GM12878 (cell line): ENCODE data around the gene DNAJC2. TPM values are rescaled to one million over a fixed set of nuclear protein-coding genes. Genes with fewer than 3 reads are reported as not detected.
A peak's percentile ranks its signal among the peaks of the same experiment; 100 is the strongest.

Experiments used
- EGR1 ChIP-seq, 2 experiments: IDR thresholded peaks; 1 replicate in 1 of 2; 2 replicates in 1 of 2; pipeline ENCODE4 v1.6.1; 2011 to 2012; ENCODE audit warnings: low read depth in 2 of 2, low read length in 2 of 2, borderline replicate concordance in 1 of 2, mild to moderate bottlenecking in 1 of 2, moderate library complexity in 1 of 2
- ESRRA ChIP-seq: IDR thresholded peaks from 2 replicates; pipeline ENCODE4 v1.6.1; 2012; ENCODE audit warnings: mild to moderate bottlenecking, low read length, improper control_type of control experiment
- EZH2 ChIP-seq: IDR thresholded peaks from 2 replicates; pipeline ENCODE4 v1.6.1; 2012; ENCODE audit warnings: low read depth, mild to moderate bottlenecking, control low read depth, inconsistent platforms, low read length, borderline replicate concordance; ENCODE audit not compliant: control insufficient read depth
- FOS ChIP-seq: IDR thresholded peaks from 3 replicates; pipeline ENCODE4 v1.6.1; 2011; ENCODE audit warnings: borderline replicate concordance; ENCODE audit not compliant: insufficient read length; ENCODE audit errors: extremely low read depth
- MTA3 ChIP-seq: IDR thresholded peaks from 2 replicates; pipeline ENCODE4 v1.6.1; 2012; ENCODE audit warnings: low read length, inconsistent platforms, borderline replicate concordance
- PAX8 ChIP-seq: fragments of 450-650 bp; IDR thresholded peaks from 2 replicates; pipeline ENCODE4 v1.6.1; 2017; ENCODE audit warnings: mild to moderate bottlenecking, moderate library complexity
- RAD51 ChIP-seq: fragments of 450-650 bp; IDR thresholded peaks from 2 replicates; pipeline ENCODE4 v1.6.1; 2016; ENCODE audit warnings: moderate library complexity, mild to moderate bottlenecking, inconsistent platforms
- RUNX3 ChIP-seq: IDR thresholded peaks from 2 replicates; pipeline ENCODE4 v1.6.1; 2012; ENCODE audit warnings: low read length, inconsistent platforms
- SPI1 ChIP-seq: IDR thresholded peaks from 2 replicates; pipeline ENCODE4 v1.6.1; 2011; ENCODE audit warnings: low read depth, mild to moderate bottlenecking, low read length, moderate library complexity, borderline replicate concordance; ENCODE audit not compliant: insufficient read depth
- STAT1 ChIP-seq: fragments of 450-650 bp; conservative IDR thresholded peaks from 2 replicates; pipeline ENCODE4 v1.6.1; 2014; ENCODE audit warnings: antibody characterized with exemption, mild to moderate bottlenecking
- TAF1 ChIP-seq: IDR thresholded peaks from 2 replicates; pipeline ENCODE4 v1.6.1; 2011; ENCODE audit warnings: mild to moderate bottlenecking, low read depth, low read length, borderline replicate concordance
- TARDBP ChIP-seq: IDR thresholded peaks from 2 replicates; pipeline ENCODE4 v1.6.1; 2016; ENCODE audit warnings: borderline replicate concordance
- WRNIP1 ChIP-seq: IDR thresholded peaks from 2 replicates; pipeline ENCODE4 v1.6.1; 2011; ENCODE audit warnings: low read depth, low read length, improper control_type of control experiment, borderline replicate concordance
- ZNF274 ChIP-seq: IDR thresholded peaks from one replicate; pipeline ENCODE4 v1.8.0; 2011; ENCODE audit not compliant: insufficient read length, insufficient read depth
- polyA plus RNA-seq, 11 experiments: library from polyadenylated mRNA; depleted of rRNA in 4 of 11; unstranded in 6 of 11; stranded (reverse) in 5 of 11; fragments of >200 nt; fragmentation: Nextera tagmentation in 4 of 11; fragmentation: Illumina TruSeq in 1 of 11; extraction: Ambion mirVana in 4 of 11; extraction: Trizol in 1 of 11; gene quantifications; 1 replicate in 1 of 11; 2 replicates in 10 of 11; pipeline versions ENCODE4 v1.2.1 to v1.2.3, GENCODE V29; 2011 to 2016; ENCODE audit warnings: inconsistent platforms in 2 of 11, missing spikeins in 2 of 11, low read depth in 1 of 11
- total RNA-seq, 4 experiments: library from RNA; depleted of rRNA in 3 of 4; stranded (reverse); fragments of >200 nt in 3 of 4; fragmentation: Illumina TruSeq in 1 of 4; extraction: Trizol in 1 of 4; gene quantifications; 2 replicates each; pipeline versions ENCODE4 v1.2.1 to v1.2.3, GENCODE V29; 2013 to 2021
- TF ChIP-seq, protein P1 (sequence below): fragments of 450-650 bp; IDR thresholded peaks from 2 replicates; pipeline ENCODE4 v1.6.1; 2017; ENCODE audit warnings: low read depth, mild to moderate bottlenecking, moderate library complexity
- TF ChIP-seq, protein P2 (sequence below): fragments of 450-650 bp; IDR thresholded peaks from 2 replicates; pipeline ENCODE4 v1.6.1; 2018; ENCODE audit warnings: borderline replicate concordance, mild to moderate bottlenecking; ENCODE audit not compliant: partially characterized antibody
- TF ChIP-seq, protein P3 (sequence below): IDR thresholded peaks from 2 replicates; pipeline ENCODE4 v1.6.1; 2012; ENCODE audit warnings: improper control_type of control experiment, low read depth, low read length; ENCODE audit not compliant: insufficient replicate concordance
- TF ChIP-seq, protein P4 (sequence below): IDR thresholded peaks from 2 replicates; pipeline ENCODE4 v1.6.1; 2011; ENCODE audit warnings: borderline replicate concordance, low read depth, mild to moderate bottlenecking, moderate library complexity, low read length; ENCODE audit not compliant: insufficient read depth, poor library complexity, severe bottlenecking

The DNAJC2 gene
- total and polyA plus RNA-seq, 10 of the 15 experiments (the other 5 are each of a cell fraction or from before 2014, with no cell fraction given) = 18.2 to 63.1 (median 30.6) TPM

DNA sequence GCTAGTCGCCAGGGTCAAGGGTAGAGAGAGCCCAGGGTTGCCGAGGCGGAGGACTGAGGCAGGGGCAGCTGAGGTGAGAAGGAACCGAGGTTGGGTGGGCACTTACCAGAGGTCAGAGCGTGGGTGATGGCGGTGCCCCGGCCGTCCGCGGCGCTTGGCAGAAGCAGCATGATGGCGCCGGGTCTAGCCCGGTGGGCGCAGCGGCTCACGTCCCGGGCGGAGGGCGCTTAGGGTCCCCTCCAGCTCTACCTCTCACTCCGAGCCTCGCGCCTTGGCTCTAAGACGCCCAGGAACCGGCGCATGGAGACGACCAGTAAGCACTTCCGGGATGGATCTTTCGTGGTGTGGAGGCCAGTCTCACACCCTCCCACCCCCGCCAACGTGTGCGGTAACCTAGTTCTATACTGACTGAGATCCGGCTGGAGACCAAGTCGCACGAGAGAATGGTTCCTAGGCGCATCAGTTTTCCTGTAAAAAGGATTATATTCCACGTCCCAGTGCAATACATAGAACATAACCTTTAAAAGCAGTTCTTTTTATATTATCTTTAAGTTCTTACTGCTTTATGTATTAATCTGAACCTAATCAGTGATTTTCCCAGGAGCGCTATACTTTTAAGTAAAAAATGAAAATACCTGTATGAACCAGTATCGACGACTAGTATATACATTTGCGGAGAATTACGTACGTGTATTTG lies at the start of gene DNAJC2 (continued):
- TF ChIP-seq EZH2 (no peak), TAF1 (peak; percentile 91), TARDBP (peak; percentile 57; the same call in 1 of the 2 replicates), EGR1 (IDR thresholded peaks at IDR 0.05; ENCODE audit: borderline replicate concordance in 1 of 2, low read depth in 2 of 2, low read length in 2 of 2) (peak; percentile 54 to 96), FOS (no peak), STAT1 (peak; percentile 84; the same call in 1 of the 2 replicates), RAD51 (peak; percentile 39; the same call in 1 of the 2 replicates), WRNIP1 (peak; percentile 98), SPI1 (0 out of 2 replicates have a peak, but pooled peaks have one; percentile 11), ZNF274 (no peak), MTA3 (no peak; the same call in 1 of the 2 replicates), ESRRA (peak; percentile 70), RUNX3 (peak; percentile 98), PAX8 (no peak)
- TF ChIP-seq, protein P1, sequence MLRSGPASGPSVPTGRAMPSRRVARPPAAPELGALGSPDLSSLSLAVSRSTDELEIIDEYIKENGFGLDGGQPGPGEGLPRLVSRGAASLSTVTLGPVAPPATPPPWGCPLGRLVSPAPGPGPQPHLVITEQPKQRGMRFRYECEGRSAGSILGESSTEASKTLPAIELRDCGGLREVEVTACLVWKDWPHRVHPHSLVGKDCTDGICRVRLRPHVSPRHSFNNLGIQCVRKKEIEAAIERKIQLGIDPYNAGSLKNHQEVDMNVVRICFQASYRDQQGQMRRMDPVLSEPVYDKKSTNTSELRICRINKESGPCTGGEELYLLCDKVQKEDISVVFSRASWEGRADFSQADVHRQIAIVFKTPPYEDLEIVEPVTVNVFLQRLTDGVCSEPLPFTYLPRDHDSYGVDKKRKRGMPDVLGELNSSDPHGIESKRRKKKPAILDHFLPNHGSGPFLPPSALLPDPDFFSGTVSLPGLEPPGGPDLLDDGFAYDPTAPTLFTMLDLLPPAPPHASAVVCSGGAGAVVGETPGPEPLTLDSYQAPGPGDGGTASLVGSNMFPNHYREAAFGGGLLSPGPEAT = peak; percentile 93
- TF ChIP-seq, protein P2, sequence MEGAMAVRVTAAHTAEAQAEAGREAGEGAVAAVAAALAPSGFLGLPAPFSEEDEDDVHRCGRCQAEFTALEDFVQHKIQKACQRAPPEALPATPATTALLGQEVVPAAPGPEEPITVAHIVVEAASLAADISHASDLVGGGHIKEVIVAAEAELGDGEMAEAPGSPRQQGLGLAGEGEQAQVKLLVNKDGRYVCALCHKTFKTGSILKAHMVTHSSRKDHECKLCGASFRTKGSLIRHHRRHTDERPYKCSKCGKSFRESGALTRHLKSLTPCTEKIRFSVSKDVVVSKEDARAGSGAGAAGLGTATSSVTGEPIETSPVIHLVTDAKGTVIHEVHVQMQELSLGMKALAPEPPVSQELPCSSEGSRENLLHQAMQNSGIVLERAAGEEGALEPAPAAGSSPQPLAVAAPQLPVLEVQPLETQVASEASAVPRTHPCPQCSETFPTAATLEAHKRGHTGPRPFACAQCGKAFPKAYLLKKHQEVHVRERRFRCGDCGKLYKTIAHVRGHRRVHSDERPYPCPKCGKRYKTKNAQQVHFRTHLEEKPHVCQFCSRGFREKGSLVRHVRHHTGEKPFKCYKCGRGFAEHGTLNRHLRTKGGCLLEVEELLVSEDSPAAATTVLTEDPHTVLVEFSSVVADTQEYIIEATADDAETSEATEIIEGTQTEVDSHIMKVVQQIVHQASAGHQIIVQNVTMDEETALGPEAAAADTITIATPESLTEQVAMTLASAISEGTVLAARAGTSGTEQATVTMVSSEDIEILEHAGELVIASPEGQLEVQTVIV = peak; percentile 84
- TF ChIP-seq, protein P3, sequence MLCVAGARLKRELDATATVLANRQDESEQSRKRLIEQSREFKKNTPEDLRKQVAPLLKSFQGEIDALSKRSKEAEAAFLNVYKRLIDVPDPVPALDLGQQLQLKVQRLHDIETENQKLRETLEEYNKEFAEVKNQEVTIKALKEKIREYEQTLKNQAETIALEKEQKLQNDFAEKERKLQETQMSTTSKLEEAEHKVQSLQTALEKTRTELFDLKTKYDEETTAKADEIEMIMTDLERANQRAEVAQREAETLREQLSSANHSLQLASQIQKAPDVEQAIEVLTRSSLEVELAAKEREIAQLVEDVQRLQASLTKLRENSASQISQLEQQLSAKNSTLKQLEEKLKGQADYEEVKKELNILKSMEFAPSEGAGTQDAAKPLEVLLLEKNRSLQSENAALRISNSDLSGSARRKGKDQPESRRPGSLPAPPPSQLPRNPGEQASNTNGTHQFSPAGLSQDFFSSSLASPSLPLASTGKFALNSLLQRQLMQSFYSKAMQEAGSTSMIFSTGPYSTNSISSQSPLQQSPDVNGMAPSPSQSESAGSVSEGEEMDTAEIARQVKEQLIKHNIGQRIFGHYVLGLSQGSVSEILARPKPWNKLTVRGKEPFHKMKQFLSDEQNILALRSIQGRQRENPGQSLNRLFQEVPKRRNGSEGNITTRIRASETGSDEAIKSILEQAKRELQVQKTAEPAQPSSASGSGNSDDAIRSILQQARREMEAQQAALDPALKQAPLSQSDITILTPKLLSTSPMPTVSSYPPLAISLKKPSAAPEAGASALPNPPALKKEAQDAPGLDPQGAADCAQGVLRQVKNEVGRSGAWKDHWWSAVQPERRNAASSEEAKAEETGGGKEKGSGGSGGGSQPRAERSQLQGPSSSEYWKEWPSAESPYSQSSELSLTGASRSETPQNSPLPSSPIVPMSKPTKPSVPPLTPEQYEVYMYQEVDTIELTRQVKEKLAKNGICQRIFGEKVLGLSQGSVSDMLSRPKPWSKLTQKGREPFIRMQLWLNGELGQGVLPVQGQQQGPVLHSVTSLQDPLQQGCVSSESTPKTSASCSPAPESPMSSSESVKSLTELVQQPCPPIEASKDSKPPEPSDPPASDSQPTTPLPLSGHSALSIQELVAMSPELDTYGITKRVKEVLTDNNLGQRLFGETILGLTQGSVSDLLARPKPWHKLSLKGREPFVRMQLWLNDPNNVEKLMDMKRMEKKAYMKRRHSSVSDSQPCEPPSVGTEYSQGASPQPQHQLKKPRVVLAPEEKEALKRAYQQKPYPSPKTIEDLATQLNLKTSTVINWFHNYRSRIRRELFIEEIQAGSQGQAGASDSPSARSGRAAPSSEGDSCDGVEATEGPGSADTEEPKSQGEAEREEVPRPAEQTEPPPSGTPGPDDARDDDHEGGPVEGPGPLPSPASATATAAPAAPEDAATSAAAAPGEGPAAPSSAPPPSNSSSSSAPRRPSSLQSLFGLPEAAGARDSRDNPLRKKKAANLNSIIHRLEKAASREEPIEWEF = no peak
- TF ChIP-seq, protein P4, sequence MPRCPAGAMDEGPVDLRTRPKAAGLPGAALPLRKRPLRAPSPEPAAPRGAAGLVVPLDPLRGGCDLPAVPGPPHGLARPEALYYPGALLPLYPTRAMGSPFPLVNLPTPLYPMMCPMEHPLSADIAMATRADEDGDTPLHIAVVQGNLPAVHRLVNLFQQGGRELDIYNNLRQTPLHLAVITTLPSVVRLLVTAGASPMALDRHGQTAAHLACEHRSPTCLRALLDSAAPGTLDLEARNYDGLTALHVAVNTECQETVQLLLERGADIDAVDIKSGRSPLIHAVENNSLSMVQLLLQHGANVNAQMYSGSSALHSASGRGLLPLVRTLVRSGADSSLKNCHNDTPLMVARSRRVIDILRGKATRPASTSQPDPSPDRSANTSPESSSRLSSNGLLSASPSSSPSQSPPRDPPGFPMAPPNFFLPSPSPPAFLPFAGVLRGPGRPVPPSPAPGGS = peak; percentile 16
